Fibroblast of lung (primary cell): Measurements from ENCODE around the gene KCTD16. TPM values are rescaled to one million over a fixed set of nuclear protein-coding genes. Genes with fewer than 3 reads are reported as not detected.

Source experiments
- DNase-seq, 2 donors: peaks; one replicate each; pipeline versions ENCODE4 v3.0.0 to v3.0.0-alpha.2; 2010; ENCODE audit warnings: low read depth in 2 of 2
- H2AFZ ChIP-seq: 2 replicates; pipeline ENCODE4 v1.5.1; 2012; ENCODE audit warnings: low read length, control low read depth, inconsistent platforms
- H3K27ac ChIP-seq: 2 replicates; pipeline ENCODE4 v1.5.1; 2011; ENCODE audit warnings: low read length, control low read depth; ENCODE audit not compliant: insufficient read depth
- H3K27me3 ChIP-seq: 2 replicates; pipeline ENCODE4 v1.5.1; 2011; ENCODE audit warnings: mild to moderate bottlenecking, low read length; ENCODE audit not compliant: control insufficient read depth, insufficient read depth
- H3K36me3 ChIP-seq: 2 replicates; pipeline ENCODE4 v1.5.1; 2011; ENCODE audit warnings: low read length; ENCODE audit not compliant: control insufficient read depth, insufficient read depth
- H3K4me1 ChIP-seq: 2 replicates; pipeline ENCODE4 v1.5.1; 2011; ENCODE audit warnings: low read length; ENCODE audit not compliant: control insufficient read depth, insufficient read depth; ENCODE audit errors: extremely low read depth
- H3K4me2 ChIP-seq: 2 replicates; pipeline ENCODE4 v1.5.1; 2011; ENCODE audit warnings: low read length, control low read depth; ENCODE audit not compliant: insufficient read depth; ENCODE audit errors: extremely low read depth
- H3K4me3 ChIP-seq, 4 experiments: fragments of 200-600 bp in 1 of 4; sonication (generic) in 1 of 4; replicated peaks in 1 of 4; 2 replicates each; pipeline ENCODE4 v1.5.1; 2011 to 2016; ENCODE audit warnings: low read length in 4 of 4, low read depth in 3 of 4, mild to moderate bottlenecking in 3 of 4, control low read depth in 2 of 4, inconsistent platforms in 1 of 4, mixed read lengths in 1 of 4; ENCODE audit not compliant: insufficient read depth in 1 of 4; ENCODE audit errors: control extremely low read depth in 1 of 4
- H3K79me2 ChIP-seq: 2 replicates; pipeline ENCODE4 v1.5.1; 2012; ENCODE audit warnings: mild to moderate bottlenecking, low read length, inconsistent platforms; ENCODE audit not compliant: control insufficient read depth, insufficient read depth
- H3K9ac ChIP-seq: 2 replicates; pipeline ENCODE4 v1.5.1; 2011; ENCODE audit warnings: mild to moderate bottlenecking, low read length, control low read depth; ENCODE audit not compliant: insufficient read depth
- H3K9me3 ChIP-seq: 2 replicates; pipeline ENCODE4 v1.5.1; 2012; ENCODE audit warnings: low read depth, low read length; ENCODE audit not compliant: control insufficient read depth, insufficient read depth
- H4K20me1 ChIP-seq: 2 replicates; pipeline ENCODE4 v1.5.1; 2011; ENCODE audit warnings: low read length; ENCODE audit not compliant: control insufficient read depth, insufficient read depth; ENCODE audit errors: extremely low read depth
- CTCF ChIP-seq, 2 donors: IDR thresholded peaks in 1 of 2; conservative IDR thresholded peaks in 1 of 2; 1 replicate in 1 of 2; 2 replicates in 1 of 2; pipeline ENCODE4 v1.5.1; 2011 to 2012; ENCODE audit warnings: low read length in 2 of 2, control low read depth in 1 of 2, inconsistent platforms in 1 of 2, low read depth in 1 of 2, mild to moderate bottlenecking in 1 of 2
- EZH2 ChIP-seq: IDR thresholded peaks from 2 replicates; pipeline ENCODE4 v1.5.1; 2012; ENCODE audit warnings: low read length, control low read depth, mild to moderate bottlenecking; ENCODE audit errors: missing control alignments
- polyA plus RNA-seq, 2 donors: library from polyadenylated mRNA; depleted of rRNA in 1 of 2; stranded (reverse) in 1 of 2; unstranded in 1 of 2; fragments of >200 nt; gene quantifications; 2 replicates each; pipeline ENCODE4 v1.2.1, GENCODE V29; 2011 to 2012; ENCODE audit warnings: missing spikeins in 1 of 2
- total RNA-seq: library from RNA; depleted of rRNA; stranded (reverse); fragments of >200 nt; gene quantifications from 2 replicates; pipeline ENCODE4 v1.2.1, GENCODE V29; 2014

Gene KCTD16
- total and polyA plus RNA-seq, 2 donors (not counting 1 experiment from before 2014, with no cell fraction given): 0.32 to 1.2 TPM

DNA sequence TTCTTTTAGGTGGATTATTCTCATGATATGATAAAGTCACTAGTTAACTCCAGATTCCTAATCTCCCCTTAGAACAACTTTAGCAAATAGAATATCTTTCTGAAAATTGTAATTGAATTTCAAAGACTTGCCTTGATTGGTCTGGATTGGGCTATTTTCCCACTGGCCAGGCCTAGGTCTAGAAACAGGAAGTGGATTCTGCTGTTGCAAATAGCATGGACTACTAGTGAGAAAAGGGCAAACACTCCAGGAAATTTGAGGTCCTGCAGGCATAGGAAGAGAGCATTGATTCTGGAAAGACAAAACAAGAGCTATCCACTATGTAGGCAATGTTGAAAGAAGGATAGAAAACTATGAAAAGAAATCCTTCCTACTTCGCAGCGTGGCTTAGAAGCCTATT lies 113.4 kb downstream of the KCTD16 start:
- Histone ChIP-seq H3K4me2 (no peak overlapping the region), H4K20me1 (no peaks in the 10 kb centered on the region), H2AFZ (no peak overlapping the region), H3K36me3 (no peaks in the 10 kb centered on the region), H3K4me3 (no peak overlapping the region), H3K27me3 (no peaks in the 10 kb centered on the region), H3K4me1 (no peaks in the 10 kb centered on the region), H3K9me3 (no peaks in the 10 kb centered on the region), H3K9ac (no peak overlapping the region), H3K27ac (no peak overlapping the region), H3K79me2 (no peaks in the 10 kb centered on the region)
- TF ChIP-seq EZH2 (no peak), CTCF (conservative IDR thresholded peaks at IDR 0.05 in 1 of 2, IDR thresholded peaks at IDR 0.05 in 1 of 2; ENCODE audit: low read depth in 1 of 2, low read length in 2 of 2) (no peak)
- no peak for DNase-seq

- H3K79me2 ChIP-seq: no peaks in the 10 kb centered on the region
- no peak for DNase-seq
- no peak overlapping the region for H3K4me2 ChIP-seq
- no peak for TF ChIP-seq CTCF (conservative IDR thresholded peaks at IDR 0.05 in 1 of 2, IDR thresholded peaks at IDR 0.05 in 1 of 2; ENCODE audit: low read depth in 1 of 2, low read length in 2 of 2)
- H3K9me3 ChIP-seq: no peaks in the 10 kb centered on the region
- H3K4me3 ChIP-seq: no peak overlapping the region
- H3K27me3 ChIP-seq: no peaks in the 10 kb centered on the region
- no peak overlapping the region for H3K9ac ChIP-seq
- H3K4me1 ChIP-seq: no peaks in the 10 kb centered on the region
- H4K20me1 ChIP-seq: no peaks in the 10 kb centered on the region
- H3K27ac ChIP-seq: no peak overlapping the region
- H2AFZ ChIP-seq: no peak overlapping the region
- H3K36me3 ChIP-seq: no peaks in the 10 kb centered on the region
Observed at GRCh38 chr5:144284931-144285502, 114.3 kb downstream of the KCTD16 start.

- H4K20me1 ChIP-seq: no peaks in the 10 kb centered on the region
- peaks cover 2% of the 10 kb centered on the region for H3K27me3 ChIP-seq
- H3K4me3 ChIP-seq: no peak overlapping the region
- H3K27ac ChIP-seq: no peak overlapping the region
- no peak overlapping the region for H3K4me2 ChIP-seq
- TF ChIP-seq EZH2: no peak
- no peak for TF ChIP-seq CTCF (conservative IDR thresholded peaks at IDR 0.05 in 1 of 2, IDR thresholded peaks at IDR 0.05 in 1 of 2; ENCODE audit: low read depth in 1 of 2, low read length in 2 of 2)
- no peaks in the 10 kb centered on the region for H3K4me1 ChIP-seq
- H3K36me3 ChIP-seq: no peaks in the 10 kb centered on the region
- no peaks in the 10 kb centered on the region for H3K9me3 ChIP-seq
- no peak overlapping the region for H2AFZ ChIP-seq
- no peak for DNase-seq
- H3K9ac ChIP-seq: no peak overlapping the region
- no peaks in the 10 kb centered on the region for H3K79me2 ChIP-seq
Observed at GRCh38 chr5:144289277-144289676, 118.6 kb downstream of the KCTD16 start.
